Lung (tissue), 12 donors: ENCODE measurements around the gene CDK5RAP2. TPM values are rescaled to one million over a fixed set of nuclear protein-coding genes. Genes with fewer than 3 reads are reported as not detected.
"Not testable (repeated sequence)": the region's sequence is repeated elsewhere in the genome, so short reads cannot be mapped to it uniquely, and the experiment has no call there.

ENCODE experiments used
- ATAC-seq: fragments of 200-7000 bp; cut with Tn5 transposase; one replicate; pipeline ENCODE4 v1.9.1; 2020; ENCODE audit warnings: moderate number of reproducible peaks; ENCODE audit not compliant: insufficient read depth, low FRiP score
- DNase-seq, 3 donors: peaks; one replicate each; pipeline ENCODE4 v3.0.0-alpha.2; 2013 to 2017
- H3K27ac ChIP-seq, 2 donors: one replicate each; pipeline ENCODE4 v1.5.1; 2013; ENCODE audit warnings: mild to moderate bottlenecking in 2 of 2, moderate library complexity in 2 of 2, control low read depth in 1 of 2, inconsistent platforms in 1 of 2, low read depth in 1 of 2, low read length in 1 of 2
- H3K27me3 ChIP-seq, 3 donors: one replicate each; pipeline ENCODE4 v1.5.1; 2013; ENCODE audit warnings: low read length in 2 of 3; ENCODE audit not compliant: control insufficient read depth in 3 of 3, insufficient read depth in 3 of 3
- H3K36me3 ChIP-seq, 4 donors: one replicate each; pipeline ENCODE4 v1.5.1; 2013; ENCODE audit warnings: low read length in 4 of 4, mild to moderate bottlenecking in 1 of 4, moderate library complexity in 1 of 4; ENCODE audit not compliant: control insufficient read depth in 4 of 4, insufficient read depth in 4 of 4
- H3K4me1 ChIP-seq, 5 donors: one replicate each; pipeline ENCODE4 v1.5.1; 2013; ENCODE audit warnings: low read length in 5 of 5, mild to moderate bottlenecking in 2 of 5, moderate library complexity in 1 of 5; ENCODE audit not compliant: control insufficient read depth in 5 of 5, insufficient read depth in 5 of 5
- H3K4me3 ChIP-seq: one replicate; pipeline ENCODE4 v1.5.1; 2013; ENCODE audit warnings: mild to moderate bottlenecking, control low read depth, moderate library complexity
- H3K9ac ChIP-seq, 2 donors: one replicate each; pipeline ENCODE4 v1.5.1; 2013; ENCODE audit warnings: low read length in 2 of 2, control low read depth in 1 of 2; ENCODE audit not compliant: insufficient read depth in 1 of 2
- H3K9me3 ChIP-seq, 4 donors: one replicate each; pipeline ENCODE4 v1.5.1; 2013; ENCODE audit warnings: low read length in 3 of 4, mild to moderate bottlenecking in 1 of 4, moderate library complexity in 1 of 4; ENCODE audit not compliant: control insufficient read depth in 4 of 4, insufficient read depth in 3 of 4
- WGBS, 2 donors: extraction: QIAGEN DNeasy Blood & Tissue Kit; methylation state at CpG; one replicate each; pipeline ENCODE4 v1.1.7; 2013; 5-methylcytosine and 5-hydroxymethylcytosine counted together
- polyA plus RNA-seq, 2 donors: library from polyadenylated mRNA; stranded (reverse); fragments of 200-250 nt; gene quantifications; one replicate each; pipeline ENCODE4 v1.2.1, GENCODE V29; 2013
- total RNA-seq, 2 donors: library from RNA; depleted of rRNA in 1 of 2; stranded (reverse); fragments of >200 nt in 1 of 2; gene quantifications; one replicate each; pipeline ENCODE4 v1.2.1, GENCODE V29; 2014 to 2021
- TF ChIP-seq, protein P1 (sequence below): IDR thresholded peaks from 2 replicates; pipeline ENCODE4 v1.5.1; 2012; ENCODE audit warnings: mild to moderate bottlenecking; ENCODE audit errors: control extremely low read depth, extremely low read depth
- donor health status: control.
- donor health status: control.
- donor health status: Bipolar disorder and iron deficiency.
- donor health status: healthy.
- donor health status: DM: yes; HTN: yes; CAD: no.

The CDK5RAP2 gene
- total and polyA plus RNA-seq, 4 donors = 25.6 to 65.7 (median 35.9) TPM

DNA sequence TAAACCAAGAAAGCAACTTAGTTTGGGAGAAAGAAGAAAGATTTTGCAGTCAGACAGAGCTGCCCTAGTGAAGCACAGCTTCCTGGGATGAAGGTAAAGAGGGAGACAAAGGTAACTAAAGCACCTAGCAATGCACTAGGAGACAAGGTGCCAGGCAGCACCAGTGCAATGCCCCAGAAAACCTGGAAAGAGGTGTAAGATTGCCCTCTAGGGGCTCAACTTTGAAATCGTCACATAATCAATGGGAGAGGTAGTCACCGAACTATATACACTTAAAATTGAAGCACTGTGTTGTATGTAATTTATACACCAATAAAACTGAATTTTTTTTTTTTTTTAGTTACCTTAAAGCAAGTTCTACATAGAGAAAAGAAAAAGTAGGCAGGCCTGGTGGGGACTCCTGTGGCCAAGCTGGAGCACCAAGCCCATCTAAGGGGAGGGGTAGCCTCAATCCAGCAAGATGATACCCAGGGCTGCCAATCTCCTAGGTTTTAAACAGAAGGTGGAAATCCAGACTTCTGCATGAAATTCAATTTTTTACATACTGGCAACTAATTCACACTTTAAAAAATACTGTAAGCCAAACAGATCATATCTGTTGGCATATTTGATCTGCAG is 48.2 kb downstream of the CDK5RAP2 start:
- Histone ChIP-seq H3K9me3 (no peaks in the 10 kb centered on the region), H3K27me3 (no peaks in the 10 kb centered on the region), H3K4me3 (no peak overlapping the region), H3K9ac (no peak overlapping the region), H3K27ac (no peak overlapping the region), H3K36me3 (peaks cover 28 to 56% (median 49%) of the 10 kb centered on the region in 4 donors), H3K4me1 (peaks cover 0 to 7% (median 0%) of the 10 kb centered on the region in 5 donors)
- DNase-seq (peak in 2 of 3 donors; percentile 22 to 43), ATAC-seq (peak; percentile 79)
- TF ChIP-seq, protein P1, sequence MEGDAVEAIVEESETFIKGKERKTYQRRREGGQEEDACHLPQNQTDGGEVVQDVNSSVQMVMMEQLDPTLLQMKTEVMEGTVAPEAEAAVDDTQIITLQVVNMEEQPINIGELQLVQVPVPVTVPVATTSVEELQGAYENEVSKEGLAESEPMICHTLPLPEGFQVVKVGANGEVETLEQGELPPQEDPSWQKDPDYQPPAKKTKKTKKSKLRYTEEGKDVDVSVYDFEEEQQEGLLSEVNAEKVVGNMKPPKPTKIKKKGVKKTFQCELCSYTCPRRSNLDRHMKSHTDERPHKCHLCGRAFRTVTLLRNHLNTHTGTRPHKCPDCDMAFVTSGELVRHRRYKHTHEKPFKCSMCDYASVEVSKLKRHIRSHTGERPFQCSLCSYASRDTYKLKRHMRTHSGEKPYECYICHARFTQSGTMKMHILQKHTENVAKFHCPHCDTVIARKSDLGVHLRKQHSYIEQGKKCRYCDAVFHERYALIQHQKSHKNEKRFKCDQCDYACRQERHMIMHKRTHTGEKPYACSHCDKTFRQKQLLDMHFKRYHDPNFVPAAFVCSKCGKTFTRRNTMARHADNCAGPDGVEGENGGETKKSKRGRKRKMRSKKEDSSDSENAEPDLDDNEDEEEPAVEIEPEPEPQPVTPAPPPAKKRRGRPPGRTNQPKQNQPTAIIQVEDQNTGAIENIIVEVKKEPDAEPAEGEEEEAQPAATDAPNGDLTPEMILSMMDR = no peak
- WGBS, 2 donors = 65 to 75% methylated on average over 2 of the region's 2 CpGs

DNA sequence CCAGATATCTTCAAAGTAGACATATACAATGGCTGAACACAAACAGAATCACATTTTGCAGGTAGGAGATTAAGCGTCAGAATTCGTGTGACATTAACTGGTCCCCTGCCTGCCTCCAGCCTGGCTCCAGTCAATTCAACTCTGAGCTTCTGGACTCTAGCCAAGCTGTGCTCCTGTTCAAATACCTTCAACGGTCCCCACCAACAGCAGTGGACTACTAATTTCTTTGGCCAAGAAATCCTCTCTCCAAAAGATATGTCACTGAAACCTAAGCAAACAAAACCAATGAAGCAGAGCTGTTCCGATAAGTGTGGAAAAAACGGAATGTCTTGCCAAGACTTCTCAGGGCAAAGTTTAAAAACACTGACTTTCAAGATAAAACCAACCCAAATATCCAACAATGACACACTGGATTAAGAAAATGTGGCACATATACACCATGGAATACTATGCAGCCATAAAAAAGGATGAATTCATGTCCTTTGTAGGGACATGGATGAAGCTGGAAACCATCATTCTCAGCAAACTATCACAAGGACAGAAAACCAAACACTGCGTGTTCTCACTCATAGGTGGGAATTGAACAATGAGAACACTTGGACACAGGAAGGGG is 49.6 kb downstream of the CDK5RAP2 start:
- not testable (repeated sequence) for ATAC-seq, H3K9me3 ChIP-seq, H3K27me3 ChIP-seq, H3K27ac ChIP-seq, DNase-seq, H3K9ac ChIP-seq, H3K4me1 ChIP-seq, H3K4me3 ChIP-seq
- 80 to 89% methylated on average over 6 of the region's 6 CpGs for WGBS, 2 donors
- H3K36me3 ChIP-seq = peaks cover 32 to 57% (median 48%) of the 10 kb centered on the region in 4 donors

DNA sequence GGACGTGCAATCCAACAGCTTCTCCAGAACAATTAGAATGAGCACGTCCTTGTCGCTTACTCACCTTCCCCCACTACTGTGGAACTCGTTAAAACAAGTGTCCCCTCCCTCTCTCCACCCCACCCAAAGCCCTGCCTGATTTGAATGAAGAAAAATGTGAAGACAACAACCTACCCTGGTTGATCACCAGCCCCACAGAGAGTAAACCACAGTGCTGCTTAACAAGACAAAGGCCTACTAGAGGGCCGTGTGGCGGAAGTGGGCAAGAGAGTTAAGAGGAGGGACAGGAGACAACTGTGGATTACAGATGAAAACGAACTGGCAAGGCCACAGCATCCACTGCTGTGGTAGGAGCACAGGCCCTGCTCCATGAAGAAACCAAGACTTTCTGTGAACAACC is 51.1 kb downstream of the CDK5RAP2 start:
- peaks cover 32 to 48% (median 42%) of the 10 kb centered on the region in 4 donors for H3K36me3 ChIP-seq
- TF ChIP-seq, protein P1 = no peak
- H3K4me1 ChIP-seq = peaks cover 0 to 9% (median 0%) of the 10 kb centered on the region in 5 donors

DNA sequence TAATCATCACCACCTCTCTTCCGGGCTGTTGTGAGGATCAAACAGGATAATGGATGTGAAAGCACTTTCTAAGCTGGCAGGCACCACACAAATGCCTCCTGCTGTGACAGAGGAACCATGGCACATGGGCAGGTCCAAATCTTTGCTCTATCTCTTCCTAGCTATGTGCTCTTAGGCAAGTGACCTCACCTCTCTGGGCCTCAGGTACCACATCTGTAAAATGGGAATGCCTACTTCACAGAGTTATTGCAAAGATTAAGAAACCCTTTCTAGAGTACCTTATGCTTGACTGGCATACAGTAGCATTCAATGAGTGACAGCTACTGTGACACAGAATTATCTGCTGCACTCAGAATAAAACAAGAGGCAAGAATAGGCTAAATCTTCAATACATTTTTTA is 51.6 kb downstream of the CDK5RAP2 start:
- DNase-seq (no peak), ATAC-seq (no peak)
- 90 to 96% methylated on average over 1 of the region's 1 CpG for WGBS, 2 donors
- peaks cover 34 to 51% (median 43%) of the 10 kb centered on the region in 4 donors for H3K36me3 ChIP-seq
- no peak overlapping the region for H3K9ac ChIP-seq
- TF ChIP-seq, protein P1 = no peak
- no peaks in the 10 kb centered on the region for H3K27me3 ChIP-seq
- H3K27ac ChIP-seq = no peak overlapping the region
- H3K4me1 ChIP-seq = peaks cover 0 to 9% (median 0%) of the 10 kb centered on the region in 5 donors
- no peak overlapping the region for H3K4me3 ChIP-seq
- no peaks in the 10 kb centered on the region for H3K9me3 ChIP-seq

More for the DNA sequence above, 51.1 kb downstream of the CDK5RAP2 start:
- Histone ChIP-seq H3K9me3 (no peaks in the 10 kb centered on the region), H3K27ac (no peak overlapping the region), H3K4me3 (no peak overlapping the region), H3K9ac (no peak overlapping the region), H3K27me3 (no peaks in the 10 kb centered on the region)
- WGBS, 2 donors = 66 to 86% methylated on average over 7 of the region's 7 CpGs
- ATAC-seq (no peak), DNase-seq (no peak)
